GM12878 (cell line): ENCODE results near the gene ACADVL. TPM values are rescaled to one million over a fixed set of nuclear protein-coding genes. Genes with fewer than 3 reads are reported as not detected.

Experiments
- ATAC-seq: fragments of 200-7000 bp; cut with Tn5 transposase; 3 replicates; pipeline ENCODE4 v1.9.1; 2020; ENCODE audit warnings: mild to moderate bottlenecking, moderate library complexity
- BruUV-seq: library from RNA; stranded (reverse); fragments of 400-500 nt; replicated peaks from 2 replicates; lab custom pipeline; 2021; lab: Mats Ljungman, UMichigan
- CTCF ChIA-PET: fragments of 300-600 bp; sonication (Branson Sonifier 250); formaldehyde crosslinking; extraction: SDS; loops from one replicate; lab custom pipeline; 2021; ENCODE audit warnings: inconsistent platforms; lab: Yijun Ruan, JAX
- POLR2A ChIA-PET: fragments of 350-600 bp; formaldehyde crosslinking; extraction: SDS; loops from one replicate; lab custom pipeline; 2021; ENCODE audit warnings: inconsistent platforms; lab: Charles Lee
- RAD21 ChIA-PET: fragments of 300-600 bp; sonication (Branson Sonifier 250); formaldehyde crosslinking; loops from one replicate; lab custom pipeline; 2023; ENCODE audit warnings: antibody characterized with exemption; ENCODE audit not compliant: unreplicated experiment; lab: Charles Lee
- SMC1A ChIA-PET: fragments of 300-600 bp; sonication (Branson Sonifier 250); formaldehyde crosslinking; loops from one replicate; lab custom pipeline; 2023; ENCODE audit not compliant: unreplicated experiment, uncharacterized antibody; lab: Charles Lee
- DNase-seq: peaks from one replicate; pipeline ENCODE4 v3.0.0-alpha.2; 2011; ENCODE audit warnings: low read depth, low spot score
- FAIRE-seq: peaks from 3 replicates; lab custom pipeline; 2011; peaks lifted over from hg19 to GRCh38; lab: Jason Lieb, UNC
- H2AFZ ChIP-seq: 2 replicates; pipeline ENCODE4 v1.6.0; 2011; ENCODE audit warnings: low read depth, low read length, control low read depth; ENCODE audit not compliant: control insufficient read depth
- H3K27ac ChIP-seq: 2 replicates; pipeline ENCODE4 v1.5.1; 2011; ENCODE audit warnings: control low read depth; ENCODE audit not compliant: control insufficient read depth, insufficient read depth
- H3K27me3 ChIP-seq, 2 experiments: replicated peaks in 1 of 2; 2 replicates each; pipeline versions ENCODE4 v1.6.0 to v1.6.1; 2011; ENCODE audit warnings: low read length in 1 of 2; ENCODE audit not compliant: control insufficient read depth in 2 of 2, insufficient read depth in 2 of 2
- H3K36me3 ChIP-seq, 2 experiments: 2 replicates each; pipeline ENCODE4 v1.5.1; 2011; ENCODE audit warnings: low read length in 1 of 2; ENCODE audit not compliant: control insufficient read depth in 2 of 2, insufficient read depth in 2 of 2
- H3K4me1 ChIP-seq: 2 replicates; pipeline ENCODE4 v1.6.1; 2011; ENCODE audit warnings: mild to moderate bottlenecking, low read length, moderate library complexity, mixed read lengths; ENCODE audit not compliant: control insufficient read depth, insufficient read depth
- H3K4me2 ChIP-seq: 2 replicates; pipeline ENCODE4 v1.6.0; 2011; ENCODE audit warnings: control low read depth; ENCODE audit not compliant: control insufficient read depth, insufficient read depth
- H3K4me3 ChIP-seq: fragments of 200-600 bp; sonication (generic); 2 replicates; pipeline ENCODE4 v1.5.1; 2016
- H3K79me2 ChIP-seq: 2 replicates; pipeline ENCODE4 v1.6.0; 2011; ENCODE audit warnings: low read length; ENCODE audit not compliant: control insufficient read depth, insufficient read depth
- H3K9ac ChIP-seq: 2 replicates; pipeline ENCODE4 v1.8.0; 2011; ENCODE audit warnings: low read length, control low read depth, mixed read lengths; ENCODE audit not compliant: control insufficient read depth, insufficient read depth
- H3K9me3 ChIP-seq: replicated peaks from 3 replicates; pipeline ENCODE4 v1.5.1; 2011; ENCODE audit warnings: mild to moderate bottlenecking, low read length; ENCODE audit not compliant: control insufficient read depth, insufficient read depth
- H4K20me1 ChIP-seq: 2 replicates; pipeline ENCODE4 v1.6.0; 2011; ENCODE audit not compliant: control insufficient read depth, insufficient read depth
- NR2C2 ChIP-seq: IDR thresholded peaks from 2 replicates; pipeline ENCODE4 v1.6.1; 2011; ENCODE audit warnings: borderline replicate concordance, low read depth; ENCODE audit not compliant: control insufficient read depth, insufficient read length
- ZNF622 ChIP-seq: fragments of 450-650 bp; IDR thresholded peaks from 2 replicates; pipeline ENCODE4 v1.6.1; 2017; ENCODE audit warnings: mild to moderate bottlenecking, inconsistent platforms
- WGBS: methylation state at CpG from one replicate; pipeline ENCODE4 v1.1.6; 2016; ENCODE audit warnings: low lambda C conversion rate; ENCODE audit not compliant: insufficient replicate concordance, insufficient coverage; ENCODE audit errors: missing lambda C conversion rate; 5-methylcytosine and 5-hydroxymethylcytosine counted together
- in situ Hi-C: fragments of 300-500 bp; cut with MboI; formaldehyde crosslinking; loops from 9 replicates; pipeline ENCODE4 v1.14.3; 2018; ENCODE audit warnings: mixed read lengths
- intact Hi-C: fragments of 100-400 bp; cut with micrococcal nuclease; formaldehyde crosslinking; loops from one replicate; pipeline ENCODE4 v1.14.2; 2022; ENCODE audit not compliant: unreplicated experiment
- polyA plus RNA-seq, 11 experiments: library from polyadenylated mRNA; depleted of rRNA in 4 of 11; unstranded in 6 of 11; stranded (reverse) in 5 of 11; fragments of >200 nt; fragmentation: Nextera tagmentation in 4 of 11; fragmentation: Illumina TruSeq in 1 of 11; extraction: Ambion mirVana in 4 of 11; extraction: Trizol in 1 of 11; gene quantifications; 1 replicate in 1 of 11; 2 replicates in 10 of 11; pipeline versions ENCODE4 v1.2.1 to v1.2.3, GENCODE V29; 2011 to 2016; ENCODE audit warnings: inconsistent platforms in 2 of 11, missing spikeins in 2 of 11, low read depth in 1 of 11
- total RNA-seq, 4 experiments: library from RNA; depleted of rRNA in 3 of 4; stranded (reverse); fragments of >200 nt in 3 of 4; fragmentation: Illumina TruSeq in 1 of 4; extraction: Trizol in 1 of 4; gene quantifications; 2 replicates each; pipeline versions ENCODE4 v1.2.1 to v1.2.3, GENCODE V29; 2013 to 2021
- TF ChIP-seq, protein P1 (sequence below): fragments of 450-650 bp; IDR thresholded peaks from 2 replicates; pipeline ENCODE4 v1.6.1; 2017; ENCODE audit warnings: mild to moderate bottlenecking

The ACADVL gene
- total and polyA plus RNA-seq, 10 of the 15 experiments (the other 5 are each of a cell fraction or from before 2014, with no cell fraction given), result 25.4 to 232 (median 180) TPM

DNA sequence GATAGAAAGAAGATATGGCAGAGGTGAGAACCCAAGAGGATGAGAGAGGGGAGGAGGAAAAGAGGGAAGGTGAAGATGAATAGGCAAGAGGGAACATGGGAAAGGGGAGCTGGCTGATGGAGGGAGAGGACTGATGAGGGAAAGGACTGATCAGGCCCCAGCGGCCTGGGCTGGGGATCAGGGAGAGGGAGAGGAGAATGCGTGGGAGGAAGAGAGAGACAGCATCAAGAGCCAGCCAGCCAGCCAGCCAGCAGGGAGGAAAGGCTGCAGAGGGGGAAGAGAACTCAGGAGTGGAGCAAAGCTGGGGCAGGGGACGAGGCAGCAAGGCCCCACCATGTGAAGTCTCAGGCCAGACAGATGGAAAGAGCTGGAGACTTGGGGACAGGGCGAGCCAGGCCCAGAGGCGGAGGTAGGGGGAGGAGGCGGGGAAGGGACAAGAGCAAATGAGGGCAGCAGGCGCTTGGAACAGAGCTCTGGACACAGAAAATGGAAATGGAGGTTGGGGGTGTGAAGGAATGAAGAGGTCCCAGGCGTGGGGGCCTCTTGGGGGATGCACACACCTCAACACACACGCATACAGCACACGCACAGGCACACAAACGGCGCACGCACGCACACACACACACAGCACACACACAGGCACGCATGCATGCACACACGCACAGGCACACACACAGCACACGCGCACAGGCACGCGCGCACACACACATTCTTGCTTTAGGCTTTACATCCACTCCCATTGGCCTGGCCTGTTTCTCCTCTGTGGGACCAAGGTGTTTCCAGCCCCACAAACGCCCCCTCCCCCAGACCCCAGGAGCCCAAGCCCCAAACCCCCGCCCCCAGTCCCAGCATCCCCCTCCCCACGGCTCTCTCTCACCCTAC, 12.4 kb upstream of the ACADVL start:
- no peak for TF ChIP-seq NR2C2
- TF ChIP-seq ZNF622, result no peak
- TF ChIP-seq, protein P1, sequence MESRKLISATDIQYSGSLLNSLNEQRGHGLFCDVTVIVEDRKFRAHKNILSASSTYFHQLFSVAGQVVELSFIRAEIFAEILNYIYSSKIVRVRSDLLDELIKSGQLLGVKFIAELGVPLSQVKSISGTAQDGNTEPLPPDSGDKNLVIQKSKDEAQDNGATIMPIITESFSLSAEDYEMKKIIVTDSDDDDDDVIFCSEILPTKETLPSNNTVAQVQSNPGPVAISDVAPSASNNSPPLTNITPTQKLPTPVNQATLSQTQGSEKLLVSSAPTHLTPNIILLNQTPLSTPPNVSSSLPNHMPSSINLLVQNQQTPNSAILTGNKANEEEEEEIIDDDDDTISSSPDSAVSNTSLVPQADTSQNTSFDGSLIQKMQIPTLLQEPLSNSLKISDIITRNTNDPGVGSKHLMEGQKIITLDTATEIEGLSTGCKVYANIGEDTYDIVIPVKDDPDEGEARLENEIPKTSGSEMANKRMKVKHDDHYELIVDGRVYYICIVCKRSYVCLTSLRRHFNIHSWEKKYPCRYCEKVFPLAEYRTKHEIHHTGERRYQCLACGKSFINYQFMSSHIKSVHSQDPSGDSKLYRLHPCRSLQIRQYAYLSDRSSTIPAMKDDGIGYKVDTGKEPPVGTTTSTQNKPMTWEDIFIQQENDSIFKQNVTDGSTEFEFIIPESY, result 0 out of 2 replicates have a peak, but pooled peaks have one; percentile 21
- intact Hi-C loops, result no loop called here
- ATAC-seq (no peak), DNase-seq (no peak), FAIRE-seq (no peak)
- Histone ChIP-seq H3K9ac (no peak overlapping the region), H3K4me3 (no peak overlapping the region), H3K27ac (no peak overlapping the region), H3K9me3 (no peaks in the 10 kb centered on the region), H3K4me2 (no peak overlapping the region), H3K4me1 (peaks cover 6% of the 10 kb centered on the region; the same call in 1 of the 2 replicates), H3K36me3 (no peaks in the 10 kb centered on the region), H2AFZ (no peak overlapping the region), H4K20me1 (no peaks in the 10 kb centered on the region), H3K27me3 (no peaks in the 10 kb centered on the region), H3K79me2 (no peaks in the 10 kb centered on the region)
- in situ Hi-C loops, result no loop called here
- ChIA-PET POLR2A (no interaction called here), RAD21 (no interaction called here), CTCF (interaction anchor here (2.0 kb wide), 1 partner anchor 13 kb away, joined by 7 read pairs; the partner anchor contains the start of genes ACADVL and DLG4), SMC1A (no interaction called here)
- 71% methylated on average over 16 of the region's 24 CpGs for WGBS
- BruUV-seq, result no TSS peak
